Activated CD8-positive, alpha-beta memory T cell treated with anti-CD3 and anti-CD28 coated beads for 36 hours (primary cell): ENCODE measurements around the gene AIMP1. TPM values are rescaled to one million over a fixed set of nuclear protein-coding genes. Genes with fewer than 3 reads are reported as not detected.
"Not testable (repeated sequence)": the region's sequence is repeated elsewhere in the genome, so short reads cannot be mapped to it uniquely, and the experiment has no call there.

ENCODE experiments used
- CTCF ChIA-PET: fragments of 350-600 bp; sonication (Branson Sonifier 250); formaldehyde crosslinking; loops from one replicate; lab custom pipeline; 2021; ENCODE audit warnings: antibody characterized with exemption; lab: Charles Lee
- POLR2A ChIA-PET: fragments of 350-600 bp; sonication (Branson Sonifier 250); formaldehyde crosslinking; loops from one replicate; lab custom pipeline; 2021; ENCODE audit warnings: antibody characterized with exemption; lab: Charles Lee
- total RNA-seq, 2 experiments: library from RNA; stranded (reverse); gene quantifications; one replicate each; pipeline ENCODE4 v1.2.3, GENCODE V29; 2021

The AIMP1 gene
- total RNA-seq, 2 experiments from 2014 or later, result 63.5 to 70.0 TPM

- CTCF ChIA-PET, result no interaction called here
- POLR2A ChIA-PET, result no interaction called here
These were observed 68.5 kb downstream of the AIMP1 start for GRCh38 chr4:106384878-106385277.

GRCh38 chr4:106385853-106386393 is 69.6 kb downstream of the AIMP1 start:
- ChIA-PET POLR2A (no interaction called here), CTCF (no interaction called here)

- POLR2A ChIA-PET, result no interaction called here
- CTCF ChIA-PET, result no interaction called here
These were observed 79.2 kb downstream of the AIMP1 start for GRCh38 chr4:106395582-106395981.

GRCh38 chr4:106398898-106399297 is 82.5 kb downstream of the AIMP1 start:
- CTCF ChIA-PET, POLR2A ChIA-PET: not testable (repeated sequence)

Other genes starting within 250 kb of the AIMP1 start
- gene TBCK, start 341 bp upstream of the AIMP1 start, total RNA-seq, result 10 to 100 TPM; 21.2 to 22.2 TPM
- not detected for gene GIMD1, start 52.2 kb downstream of the AIMP1 start, total RNA-seq